ENCODE measurements around the gene SMPDL3A.
A peak's percentile ranks its signal among the peaks of the same experiment; 100 is the strongest.
"Not testable (repeated sequence)": the region's sequence is repeated elsewhere in the genome, so short reads cannot be mapped to it uniquely, and the experiment has no call there.

The SMPDL3A gene

GRCh38 chr6:122789182-122790027, at the start of gene SMPDL3A:
Gene SMPDL3A (plus strand): TSS chr6:122789258. CDS start chr6:122789347, 89 bp downstream.
- Histone ChIP-seq H3K9me3 (ENCODE audit: control insufficient read depth, low read length) (no peaks in the 10 kb centered on the region), H3K4me3 (ENCODE audit: low read length) (peak within 1 kb of the TSS; percentile 97)
- peak; percentile 86 for DNase-seq (ENCODE audit: low read depth)

DNA sequence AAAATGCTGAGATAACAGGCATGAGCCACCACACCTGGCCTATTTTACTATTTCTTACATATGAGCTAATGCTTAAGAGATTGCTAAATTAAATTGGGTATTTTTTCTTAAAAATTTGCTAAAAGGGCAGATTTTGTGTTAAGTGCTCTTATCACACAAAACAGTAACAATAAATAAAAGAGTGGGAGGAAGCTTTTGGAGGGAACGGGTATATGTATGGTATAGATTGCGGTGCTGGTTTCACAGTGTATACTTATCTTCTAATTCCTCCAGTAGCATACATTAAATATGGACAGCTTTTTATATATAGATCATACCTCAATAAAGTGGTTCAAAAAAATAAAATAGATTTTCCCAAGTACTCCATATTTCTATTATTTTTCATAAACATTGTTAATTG, 49.0 kb upstream of the SMPDL3A start:
- Histone ChIP-seq H3K9ac (ENCODE audit: low read length) (no peak overlapping the region), H3K4me1 (ENCODE audit: control insufficient read depth, insufficient read depth, low read length) (no peaks in the 10 kb centered on the region), H3K27me3 (replicated peaks; ENCODE audit: control insufficient read depth, insufficient read depth, low read length) (no peaks in the 10 kb centered on the region), H3K4me3 (ENCODE audit: low read length) (no peak overlapping the region), H3K9me3 (ENCODE audit: control insufficient read depth, low read length) (no peaks in the 10 kb centered on the region), H3K36me3 (ENCODE audit: control insufficient read depth, insufficient read depth, low read length, severe bottlenecking) (no peaks in the 10 kb centered on the region)
- no peak for DNase-seq (ENCODE audit: low read depth)

More at GRCh38 chr6:122789182-122790027, at the start of gene SMPDL3A:
- Histone ChIP-seq H3K27me3 (replicated peaks; ENCODE audit: control insufficient read depth, insufficient read depth, low read length) (no peaks in the 10 kb centered on the region), H3K4me1 (ENCODE audit: control insufficient read depth, insufficient read depth, low read length) (peaks cover 43% of the 10 kb centered on the region), H3K9ac (ENCODE audit: low read length) (peak within 1 kb of the TSS; percentile 97), H3K36me3 (ENCODE audit: control insufficient read depth, insufficient read depth, low read length, severe bottlenecking) (no peaks in the 10 kb centered on the region)

DNA sequence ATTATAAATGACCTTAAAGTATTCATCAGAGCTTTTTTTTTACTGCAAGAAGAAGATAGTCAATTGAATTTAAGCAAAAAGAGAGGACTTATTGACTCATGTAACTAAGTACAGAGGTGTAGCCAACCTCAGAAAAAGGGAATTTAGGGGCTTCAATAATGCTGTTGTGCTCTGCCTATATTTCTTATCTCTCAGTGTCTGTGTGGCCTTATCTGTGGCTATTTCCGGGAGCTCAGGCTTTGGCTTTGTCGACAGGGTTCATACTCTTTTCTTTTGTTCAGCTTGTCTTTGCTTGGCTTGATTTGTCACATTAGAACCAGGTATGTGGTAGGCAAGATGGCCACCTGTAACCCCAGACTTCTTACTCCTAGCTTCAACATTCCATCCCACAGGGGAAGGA, 48.1 kb upstream of the SMPDL3A start:
- no peak for DNase-seq (ENCODE audit: low read depth)
- Histone ChIP-seq H3K27me3 (replicated peaks; ENCODE audit: control insufficient read depth, insufficient read depth, low read length) (no peaks in the 10 kb centered on the region), H3K4me1 (ENCODE audit: control insufficient read depth, insufficient read depth, low read length) (no peaks in the 10 kb centered on the region), H3K36me3 (ENCODE audit: control insufficient read depth, insufficient read depth, low read length, severe bottlenecking) (no peaks in the 10 kb centered on the region), H3K4me3 (ENCODE audit: low read length) (no peak overlapping the region), H3K9ac (ENCODE audit: low read length) (no peak overlapping the region), H3K9me3 (ENCODE audit: control insufficient read depth, low read length) (no peaks in the 10 kb centered on the region)

GRCh38 chr6:122744247-122744646, 44.8 kb upstream of the SMPDL3A start:
- H3K4me3 ChIP-seq (ENCODE audit: low read length); H3K36me3 ChIP-seq (ENCODE audit: control insufficient read depth, insufficient read depth, low read length, severe bottlenecking); H3K4me1 ChIP-seq (ENCODE audit: control insufficient read depth, insufficient read depth, low read length); H3K9me3 ChIP-seq (ENCODE audit: control insufficient read depth, low read length); H3K27me3 ChIP-seq (replicated peaks; ENCODE audit: control insufficient read depth, insufficient read depth, low read length); H3K9ac ChIP-seq (ENCODE audit: low read length): not testable (repeated sequence)
- peak; percentile 37 for DNase-seq (ENCODE audit: low read depth)

DNA sequence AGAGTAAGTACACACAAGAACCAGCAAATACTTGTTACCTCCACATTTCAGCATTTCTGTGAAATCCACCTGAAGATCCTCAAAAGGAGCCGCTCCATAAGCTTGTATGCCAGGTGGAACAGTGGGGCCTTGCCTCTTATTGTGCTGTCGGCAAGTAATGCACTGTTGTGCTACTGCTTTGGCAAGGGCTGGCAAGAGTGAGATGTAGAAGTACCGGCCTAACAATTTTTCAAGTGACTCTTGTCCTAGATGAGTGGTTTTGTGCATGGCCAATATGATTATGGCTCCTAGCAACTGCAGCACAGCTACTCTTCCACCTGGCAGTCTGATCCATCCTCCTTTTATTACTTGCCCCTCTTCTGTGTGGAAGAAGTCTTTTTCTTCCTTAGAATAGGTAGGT, 44.2 kb upstream of the SMPDL3A start:
- H3K4me1 ChIP-seq (ENCODE audit: control insufficient read depth, insufficient read depth, low read length); H3K36me3 ChIP-seq (ENCODE audit: control insufficient read depth, insufficient read depth, low read length, severe bottlenecking); H3K9me3 ChIP-seq (ENCODE audit: control insufficient read depth, low read length); H3K9ac ChIP-seq (ENCODE audit: low read length); H3K27me3 ChIP-seq (replicated peaks; ENCODE audit: control insufficient read depth, insufficient read depth, low read length); H3K4me3 ChIP-seq (ENCODE audit: low read length); DNase-seq (ENCODE audit: low read depth): not testable (repeated sequence)

GRCh38 chr6:122746688-122747087, 42.4 kb upstream of the SMPDL3A start:
- DNase-seq (ENCODE audit: low read depth) = no peak
- H3K9ac ChIP-seq (ENCODE audit: low read length) = no peak overlapping the region

GRCh38 chr6:122747573-122747972, 41.5 kb upstream of the SMPDL3A start:
- H3K4me1 ChIP-seq (ENCODE audit: control insufficient read depth, insufficient read depth, low read length) = no peaks in the 10 kb centered on the region
- no peaks in the 10 kb centered on the region for H3K9me3 ChIP-seq (ENCODE audit: control insufficient read depth, low read length)
- no peaks in the 10 kb centered on the region for H3K36me3 ChIP-seq (ENCODE audit: control insufficient read depth, insufficient read depth, low read length, severe bottlenecking)
- no peak for DNase-seq (ENCODE audit: low read depth)
- H3K4me3 ChIP-seq (ENCODE audit: low read length) = no peak overlapping the region
- H3K27me3 ChIP-seq (replicated peaks; ENCODE audit: control insufficient read depth, insufficient read depth, low read length) = no peaks in the 10 kb centered on the region
- H3K9ac ChIP-seq (ENCODE audit: low read length) = no peak overlapping the region

More at GRCh38 chr6:122746688-122747087, 42.4 kb upstream of the SMPDL3A start:
- no peaks in the 10 kb centered on the region for H3K4me1 ChIP-seq (ENCODE audit: control insufficient read depth, insufficient read depth, low read length)
- H3K36me3 ChIP-seq (ENCODE audit: control insufficient read depth, insufficient read depth, low read length, severe bottlenecking) = no peaks in the 10 kb centered on the region
- no peaks in the 10 kb centered on the region for H3K9me3 ChIP-seq (ENCODE audit: control insufficient read depth, low read length)
- H3K4me3 ChIP-seq (ENCODE audit: low read length) = no peak overlapping the region
- H3K27me3 ChIP-seq (replicated peaks; ENCODE audit: control insufficient read depth, insufficient read depth, low read length) = no peaks in the 10 kb centered on the region

DNA sequence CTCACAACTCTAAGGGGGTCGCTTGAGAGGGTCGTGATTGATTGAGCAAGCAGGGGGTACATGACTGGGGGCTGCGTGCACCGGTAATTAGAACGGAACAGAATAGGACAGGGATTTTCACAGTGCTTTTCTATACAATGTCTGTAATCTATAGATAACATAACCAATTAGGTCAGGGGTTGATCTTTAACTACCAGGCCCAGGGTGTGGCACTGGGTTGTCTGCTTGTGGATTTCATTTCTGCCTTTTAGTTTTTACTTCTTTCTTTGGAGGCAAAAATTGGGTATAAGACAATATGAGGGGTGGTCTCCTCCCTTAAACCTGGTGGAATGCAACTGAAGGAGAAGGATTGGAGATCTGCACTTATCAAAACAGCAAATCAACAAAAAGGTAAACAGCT, 40.1 kb upstream of the SMPDL3A start:
- not testable (repeated sequence) for H3K4me3 ChIP-seq (ENCODE audit: low read length); DNase-seq (ENCODE audit: low read depth); H3K27me3 ChIP-seq (replicated peaks; ENCODE audit: control insufficient read depth, insufficient read depth, low read length); H3K9ac ChIP-seq (ENCODE audit: low read length); H3K4me1 ChIP-seq (ENCODE audit: control insufficient read depth, insufficient read depth, low read length); H3K9me3 ChIP-seq (ENCODE audit: control insufficient read depth, low read length); H3K36me3 ChIP-seq (ENCODE audit: control insufficient read depth, insufficient read depth, low read length, severe bottlenecking)

- H3K4me3 ChIP-seq (ENCODE audit: low read length) = no peak overlapping the region
- H3K9ac ChIP-seq (ENCODE audit: low read length) = no peak overlapping the region
- H3K27me3 ChIP-seq (replicated peaks; ENCODE audit: control insufficient read depth, insufficient read depth, low read length) = no peaks in the 10 kb centered on the region
- no peak for DNase-seq (ENCODE audit: low read depth)
- H3K4me1 ChIP-seq (ENCODE audit: control insufficient read depth, insufficient read depth, low read length) = no peaks in the 10 kb centered on the region
- no peaks in the 10 kb centered on the region for H3K9me3 ChIP-seq (ENCODE audit: control insufficient read depth, low read length)
- no peaks in the 10 kb centered on the region for H3K36me3 ChIP-seq (ENCODE audit: control insufficient read depth, insufficient read depth, low read length, severe bottlenecking)
These were observed 39.5 kb upstream of the SMPDL3A start for GRCh38 chr6:122749451-122750050.

- Histone ChIP-seq H3K4me3 (ENCODE audit: low read length) (no peak overlapping the region), H3K27me3 (replicated peaks; ENCODE audit: control insufficient read depth, insufficient read depth, low read length) (no peaks in the 10 kb centered on the region), H3K36me3 (ENCODE audit: control insufficient read depth, insufficient read depth, low read length, severe bottlenecking) (no peaks in the 10 kb centered on the region), H3K9me3 (ENCODE audit: control insufficient read depth, low read length) (no peaks in the 10 kb centered on the region), H3K4me1 (ENCODE audit: control insufficient read depth, insufficient read depth, low read length) (no peaks in the 10 kb centered on the region), H3K9ac (ENCODE audit: low read length) (no peak overlapping the region)
- no peak for DNase-seq (ENCODE audit: low read depth)
These were observed 37.7 kb upstream of the SMPDL3A start for GRCh38 chr6:122751326-122751725.

DNA sequence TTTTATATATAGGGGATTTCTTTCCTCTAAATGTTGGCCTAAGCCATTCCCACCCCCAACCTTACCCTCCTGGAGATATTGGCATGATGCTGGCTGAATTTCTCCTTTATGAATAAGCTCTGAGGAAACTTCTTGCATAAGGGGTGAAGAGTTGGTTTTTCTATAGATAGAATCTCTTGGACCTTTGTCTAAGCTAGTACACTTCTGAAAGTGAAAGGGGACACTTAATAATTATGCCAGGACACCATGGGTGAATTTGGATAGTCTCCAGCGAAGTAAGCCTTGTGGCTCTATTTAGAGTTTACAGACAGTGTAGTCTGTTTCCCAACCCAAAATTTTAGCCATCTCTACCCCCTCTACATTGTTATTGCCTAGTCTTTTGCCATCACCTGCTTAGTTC, 36.6 kb upstream of the SMPDL3A start:
- DNase-seq (ENCODE audit: low read depth) = no peak
- Histone ChIP-seq H3K4me1 (ENCODE audit: control insufficient read depth, insufficient read depth, low read length) (no peaks in the 10 kb centered on the region), H3K27me3 (replicated peaks; ENCODE audit: control insufficient read depth, insufficient read depth, low read length) (no peaks in the 10 kb centered on the region), H3K36me3 (ENCODE audit: control insufficient read depth, insufficient read depth, low read length, severe bottlenecking) (no peaks in the 10 kb centered on the region), H3K4me3 (ENCODE audit: low read length) (no peak overlapping the region), H3K9ac (ENCODE audit: low read length) (no peak overlapping the region), H3K9me3 (ENCODE audit: control insufficient read depth, low read length) (no peaks in the 10 kb centered on the region)

All from adipocyte (in vitro differentiated cells).